ENCODE measurements around the gene CCDC9B.

Gene CCDC9B

DNA sequence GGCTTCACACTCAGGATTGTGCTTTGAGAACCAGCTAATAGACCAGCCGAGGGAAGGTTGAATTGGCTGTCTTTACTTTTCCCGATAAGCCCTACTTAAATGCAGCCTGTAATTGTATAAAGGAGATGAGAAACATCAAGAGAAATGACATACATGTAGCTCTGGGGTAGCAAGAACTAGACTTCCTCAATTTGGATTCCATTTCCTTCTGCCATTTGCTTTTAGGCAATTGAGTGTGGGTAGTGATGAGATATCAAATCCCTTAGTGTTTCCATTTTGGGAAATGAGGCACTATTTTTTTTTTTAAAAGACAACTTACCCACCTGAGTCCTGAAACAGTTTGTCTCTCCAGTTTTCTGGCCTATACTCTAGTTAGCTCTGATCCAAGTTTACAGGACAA, 15.0 kb downstream of the CCDC9B start:
- DNase-seq, result no peak

DNA sequence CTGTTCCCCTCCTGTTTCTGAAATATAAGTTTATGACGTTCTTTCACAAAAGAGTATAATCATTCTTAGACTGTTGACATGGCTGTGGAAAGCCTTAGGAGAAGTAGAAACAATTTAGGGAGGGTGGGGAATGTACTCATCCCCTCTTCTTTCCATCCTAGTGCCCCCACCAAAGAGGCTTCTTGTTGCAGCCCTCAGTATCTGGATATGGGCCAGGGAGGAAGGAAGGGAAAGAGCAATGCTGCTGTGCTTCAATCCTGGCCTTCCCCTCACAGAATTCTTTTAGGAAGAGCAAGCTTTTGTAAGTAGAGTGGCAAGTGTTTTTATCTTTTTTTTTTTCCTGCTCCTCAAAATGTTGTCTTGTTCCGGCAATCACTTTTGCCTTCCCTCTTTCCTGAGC, 15.6 kb downstream of the CCDC9B start:
- DNase-seq, result no peak

DNA sequence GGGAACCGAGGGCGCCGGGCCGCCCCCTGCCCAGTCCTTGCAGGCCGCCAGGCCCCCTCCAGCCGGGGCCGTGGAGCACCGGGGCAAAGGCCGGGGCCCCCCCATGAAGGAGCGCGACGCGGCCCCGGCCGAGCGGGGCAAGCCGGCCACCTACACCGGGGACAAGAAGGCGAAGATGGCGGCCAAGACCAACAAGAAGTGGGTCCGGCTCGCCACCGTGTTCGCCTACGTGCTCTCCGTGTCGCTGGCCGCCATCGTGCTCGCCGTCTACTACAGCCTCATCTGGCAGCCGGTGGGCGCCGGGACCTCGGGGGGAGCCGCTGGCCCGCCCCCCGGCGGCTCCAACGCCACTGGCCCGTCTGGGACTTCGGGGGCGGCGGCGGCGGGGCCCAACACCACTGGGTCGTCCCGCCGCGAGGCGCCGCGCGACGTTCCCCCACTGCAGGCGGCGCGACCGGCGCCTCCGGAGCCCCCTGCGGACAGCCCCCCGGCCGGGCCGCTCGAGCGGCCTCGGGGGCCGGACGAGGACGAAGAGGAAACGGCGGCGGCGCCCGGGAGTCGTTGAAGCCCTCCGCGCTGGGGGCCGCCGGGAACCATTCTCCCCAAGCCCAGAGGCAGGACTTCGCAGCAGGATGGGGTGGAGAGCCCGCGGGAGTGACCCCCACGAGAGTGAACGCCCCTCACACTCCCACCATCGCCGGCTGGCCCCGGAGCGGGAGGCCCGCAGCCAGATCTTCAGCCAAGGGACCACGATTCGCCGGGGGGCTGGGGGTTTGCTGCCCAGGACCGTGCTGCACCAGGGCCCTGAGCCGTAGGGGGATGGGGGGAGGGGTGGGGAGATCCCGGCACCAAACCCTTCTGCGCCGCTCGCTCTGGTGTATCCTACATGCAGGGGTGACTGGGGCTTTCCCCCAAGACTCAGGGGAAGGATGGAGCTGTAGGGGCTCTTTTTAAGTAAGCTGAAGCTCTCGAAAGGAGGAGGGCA, 16.5 kb downstream of the CCDC9B start:
- DNase-seq, result no peak

DNA sequence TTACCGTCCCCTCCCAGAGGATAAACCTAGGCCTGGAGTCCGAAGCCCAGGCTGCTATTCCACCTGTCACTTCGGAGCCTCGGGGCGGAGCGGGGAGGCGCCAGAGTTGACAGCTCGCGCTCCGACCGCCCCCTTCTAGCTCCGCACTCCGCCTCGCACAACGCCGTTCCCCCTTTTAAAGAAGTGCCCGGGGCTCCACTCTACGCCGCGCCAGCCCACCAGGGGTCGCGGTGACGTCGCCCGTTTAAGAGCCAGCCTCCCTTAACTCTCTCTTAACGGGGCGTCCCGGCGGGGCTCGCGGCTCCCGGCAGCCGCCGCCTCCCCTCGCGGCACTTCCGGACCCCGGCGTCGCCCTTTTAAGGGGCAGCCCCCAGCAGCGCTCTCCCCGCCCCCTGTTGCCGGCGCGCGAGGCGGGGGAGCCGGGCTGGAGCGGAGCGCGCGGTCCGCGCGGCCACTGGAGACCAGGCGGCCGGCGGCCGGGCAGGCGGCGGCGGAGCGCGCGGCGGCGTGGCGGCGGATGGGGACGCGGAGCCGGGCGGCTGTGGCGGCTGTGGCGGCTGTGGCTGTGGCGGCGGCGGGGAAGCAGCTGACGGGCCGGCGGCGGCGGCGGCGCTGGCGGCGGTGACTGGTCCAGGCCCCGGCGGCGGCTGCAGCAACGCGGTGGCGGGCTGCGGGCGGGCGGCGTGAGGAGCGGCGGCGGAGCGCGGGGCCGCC, 17.3 kb downstream of the CCDC9B start, which contains the start of gene INAFM2:
INAFM2 (plus strand) TSS at position 454 of the 714 bp plus-strand sequence. CDS start 364 bp downstream, outside the sequence.
- peak; percentile 82 for DNase-seq

DNA sequence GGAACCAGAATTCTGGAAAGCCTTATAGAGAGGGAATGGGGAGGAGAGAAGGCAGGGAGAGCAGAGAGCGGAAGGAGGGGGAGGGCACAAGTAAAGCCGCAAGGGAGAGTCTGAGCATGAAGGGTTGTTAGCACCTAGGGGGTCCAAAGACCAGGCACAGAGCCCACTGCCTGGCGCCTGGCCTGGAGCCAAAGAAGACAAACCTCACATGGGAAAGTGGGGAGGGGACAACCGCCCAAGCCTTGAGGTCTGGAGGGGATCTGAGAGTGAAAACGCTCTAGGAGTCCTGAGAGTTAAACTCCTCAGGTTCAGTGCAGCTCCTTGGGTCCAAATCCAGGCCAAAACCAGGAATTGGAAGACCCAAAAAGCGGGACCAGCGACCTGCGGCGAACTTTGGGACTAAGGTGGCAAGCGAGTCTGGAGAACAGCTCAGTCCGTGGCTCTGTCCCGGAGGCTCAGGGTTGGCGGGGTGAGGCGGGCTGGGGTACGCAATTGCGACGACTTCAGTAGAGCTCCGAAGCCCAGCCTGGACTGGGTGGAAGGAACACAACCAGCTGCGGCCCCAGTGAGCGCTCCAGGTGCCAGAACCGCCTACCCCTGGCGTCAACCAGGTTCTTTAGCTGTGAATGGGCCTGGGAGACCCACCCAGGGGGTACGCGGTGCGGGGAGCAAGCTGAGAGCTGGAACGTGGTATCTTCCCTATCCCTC, 18.1 kb downstream of the CCDC9B start:
- peak; percentile 56 for DNase-seq

DNA sequence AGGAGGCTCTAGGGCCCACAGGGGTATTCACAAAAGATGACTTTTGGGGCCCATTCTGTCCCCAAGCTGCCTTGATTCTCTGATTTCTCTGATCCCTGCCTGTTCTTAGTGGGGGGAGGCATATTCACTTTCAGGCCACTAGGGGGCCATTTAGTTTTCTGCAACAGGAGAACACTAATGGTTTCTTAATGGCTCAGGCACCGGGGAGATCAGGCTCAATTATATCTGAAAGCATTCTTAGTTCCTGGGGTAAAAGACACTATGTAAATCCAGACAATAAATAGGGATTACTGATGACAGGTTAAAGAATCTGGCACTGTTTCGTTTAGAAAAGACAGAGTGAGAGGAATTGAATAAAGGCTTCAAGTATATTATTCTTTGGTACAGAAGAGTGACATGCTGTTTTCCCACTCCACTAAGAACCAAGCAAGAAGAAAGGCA, 19.8 kb downstream of the CCDC9B start:
- DNase-seq, result peak; percentile 71

DNA sequence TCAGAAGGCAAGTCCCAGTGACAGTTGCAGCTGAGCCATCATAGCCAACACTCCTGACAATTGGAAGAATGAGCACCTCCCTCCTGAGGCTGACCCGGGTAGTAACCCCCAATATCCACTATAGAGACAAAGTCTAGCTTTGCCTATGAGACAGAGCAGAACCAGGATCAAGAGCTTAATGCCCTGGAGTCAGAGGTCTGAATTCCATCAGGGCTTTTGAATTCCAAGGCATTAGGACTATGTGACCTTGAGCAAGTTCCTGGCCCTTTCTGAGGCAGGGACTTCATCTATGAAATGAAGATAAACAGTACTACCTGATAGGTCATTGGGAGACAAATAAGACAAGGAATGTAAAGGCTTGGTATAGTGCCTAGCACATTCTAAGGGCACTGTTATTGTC, 20.3 kb downstream of the CCDC9B start:
- DNase-seq, result no peak

DNA sequence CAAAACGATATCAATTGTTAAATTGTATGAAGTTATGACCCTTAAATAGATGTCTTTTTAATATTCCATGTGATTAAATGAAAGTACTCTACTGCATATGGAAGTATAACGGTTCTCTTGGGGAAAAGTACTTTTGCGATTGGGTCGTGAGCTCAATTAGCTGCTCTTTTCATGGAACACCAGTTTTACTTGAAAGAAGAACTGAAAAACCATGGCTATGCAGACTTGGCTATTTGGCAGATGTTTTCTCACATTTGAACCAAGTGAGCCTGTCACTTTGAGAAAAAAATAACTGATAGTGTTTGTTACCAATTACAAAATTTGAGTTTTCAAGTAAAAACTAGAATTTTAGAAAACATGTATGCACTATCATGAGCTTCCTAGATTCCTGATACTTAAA, 23.2 kb downstream of the CCDC9B start:
- no peak for DNase-seq

DNA sequence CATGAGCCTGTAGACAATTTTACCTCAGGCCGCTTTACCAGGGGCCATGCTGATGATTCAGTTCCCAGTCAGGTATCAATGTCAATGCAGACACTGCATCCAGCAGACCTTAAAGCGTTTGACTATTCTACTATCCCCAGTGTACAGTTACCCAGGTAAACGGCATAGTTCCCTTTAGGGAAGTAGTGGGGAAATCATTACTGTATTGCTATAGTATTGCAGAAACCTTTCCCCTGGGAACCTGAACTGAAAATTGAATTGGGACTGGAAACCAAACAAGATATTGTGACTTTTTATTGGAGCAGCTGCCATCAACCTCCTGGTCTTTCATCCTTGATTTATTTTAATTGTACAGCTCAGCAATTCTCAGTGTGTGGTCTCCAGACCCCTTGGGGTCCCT, 23.8 kb downstream of the CCDC9B start:
- no peak for DNase-seq

DNA sequence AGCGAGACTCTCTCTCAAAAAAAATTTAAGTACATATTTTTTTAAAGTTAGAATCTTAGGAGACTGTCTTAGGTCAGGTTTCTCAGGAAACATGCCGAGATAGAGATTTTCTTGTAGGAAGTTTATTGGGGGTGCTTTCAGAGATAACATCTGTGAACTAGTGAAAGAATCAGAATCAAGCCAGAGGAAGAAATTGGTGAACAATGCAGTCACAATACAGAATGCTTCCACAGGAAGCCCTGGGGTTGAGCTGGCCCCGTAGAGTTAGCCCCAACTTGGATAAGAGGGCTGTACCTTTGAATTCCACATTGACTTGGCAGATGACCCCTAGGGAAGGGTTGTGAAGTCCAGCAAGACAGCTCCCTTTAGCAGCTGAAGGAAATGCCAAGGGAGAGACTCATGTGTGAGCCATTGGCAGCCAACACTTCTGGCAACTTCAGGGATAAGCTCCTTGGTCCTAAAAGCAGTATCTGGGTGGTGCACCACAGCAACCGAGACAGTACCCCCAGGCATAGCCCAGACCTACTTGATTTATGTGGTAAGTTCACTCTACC, 25.9 kb downstream of the CCDC9B start:
- no peak for DNase-seq

DNA sequence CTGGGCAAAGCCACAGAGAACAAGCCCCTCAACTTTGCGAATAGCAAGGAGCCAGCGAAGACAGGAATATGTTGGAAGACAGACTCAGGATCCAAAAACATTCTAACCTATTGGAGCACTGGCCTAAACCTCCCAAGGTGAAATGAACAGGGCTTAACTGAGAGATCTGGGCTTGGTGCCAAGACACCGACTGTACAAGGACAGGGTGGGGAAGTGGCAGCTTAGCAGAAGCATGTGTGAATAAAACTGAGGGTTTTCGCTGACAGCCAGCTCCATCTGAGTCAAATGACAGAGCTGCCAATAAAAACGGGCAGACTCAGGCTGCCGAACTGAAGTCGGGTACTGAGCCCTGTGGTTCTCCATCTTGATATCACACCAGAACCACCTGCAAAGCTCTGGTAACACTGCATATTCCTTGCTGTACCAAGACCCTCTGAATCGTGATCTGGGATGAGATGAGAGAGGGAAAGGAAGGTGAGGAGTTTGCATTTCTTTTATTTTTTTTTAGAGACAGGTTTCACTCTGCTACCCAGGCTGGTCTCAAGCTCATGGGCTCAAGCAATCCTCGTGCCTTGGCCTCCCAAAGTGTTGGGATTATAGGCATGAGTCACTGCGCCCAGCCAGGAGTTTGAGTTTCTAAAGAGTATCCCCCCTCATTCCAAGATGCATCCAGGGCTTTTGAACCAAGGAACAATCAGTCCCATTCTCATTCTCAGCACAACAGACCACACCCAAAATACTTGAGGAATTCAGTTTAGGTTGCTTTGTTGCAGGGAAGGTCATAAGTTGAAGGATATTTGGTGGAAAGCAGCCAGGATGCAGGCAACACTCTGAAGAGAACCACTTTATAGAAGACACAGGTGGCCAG, 27.0 kb downstream of the CCDC9B start:
- DNase-seq, result peak; percentile 42

DNA sequence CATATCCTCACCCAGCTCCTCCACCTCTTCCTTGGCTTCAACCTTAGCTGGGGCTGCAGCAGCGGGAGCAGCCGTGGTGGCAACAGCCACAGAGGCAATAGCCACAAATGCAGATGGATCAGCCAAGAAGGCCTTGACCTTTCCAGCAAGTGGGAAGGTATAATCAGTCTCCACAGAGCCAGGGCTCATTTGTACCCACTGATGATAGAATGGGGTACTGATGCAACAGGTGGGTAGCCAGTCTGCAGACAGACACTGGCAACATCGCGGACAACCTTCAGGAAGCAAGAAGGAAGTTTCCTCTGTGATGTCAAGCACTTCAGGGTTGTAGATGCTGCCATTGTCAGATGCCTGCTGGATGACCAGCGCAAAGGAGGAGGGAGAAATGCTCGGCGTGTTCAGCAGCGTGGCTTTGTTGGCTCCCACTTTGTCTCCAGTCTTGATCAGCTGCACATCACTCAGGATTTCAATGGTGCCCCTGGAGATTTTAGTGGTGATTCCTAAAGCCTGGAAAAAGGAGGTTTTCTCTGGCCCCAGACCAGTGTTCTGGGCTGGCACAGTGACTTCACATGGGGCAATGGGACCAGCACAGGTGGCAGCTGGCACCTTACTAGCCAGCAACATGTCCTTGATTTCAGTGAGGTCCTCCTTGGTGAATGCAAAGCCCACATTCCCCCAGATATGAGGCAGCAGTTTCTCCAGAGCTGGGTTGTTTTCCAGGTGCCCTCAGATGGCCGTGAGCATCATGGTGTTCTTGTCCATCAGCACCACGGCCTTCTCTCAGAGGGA, 28.2 kb downstream of the CCDC9B start:
- DNase-seq, result no peak

DNA sequence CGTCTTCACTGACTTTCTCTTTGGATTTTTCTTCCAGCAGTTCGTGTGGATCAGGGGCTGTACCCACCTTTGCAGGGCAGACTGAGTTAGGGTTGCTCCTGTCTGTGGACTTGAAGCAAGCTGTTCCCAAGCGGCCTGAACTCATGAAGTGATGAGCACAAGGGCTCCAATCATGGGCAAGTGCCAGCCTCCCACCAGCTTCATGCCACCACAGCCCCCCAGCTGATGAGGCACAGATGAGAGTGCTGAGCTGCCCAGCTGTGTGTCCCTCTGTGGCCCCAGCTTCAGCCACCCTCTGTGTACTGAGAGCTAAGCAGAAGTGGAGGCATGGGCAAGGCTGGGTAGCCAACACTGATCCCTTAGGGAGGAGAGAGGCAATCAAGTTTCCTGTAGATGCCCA, 29.7 kb downstream of the CCDC9B start:
- DNase-seq, result no peak

DNA sequence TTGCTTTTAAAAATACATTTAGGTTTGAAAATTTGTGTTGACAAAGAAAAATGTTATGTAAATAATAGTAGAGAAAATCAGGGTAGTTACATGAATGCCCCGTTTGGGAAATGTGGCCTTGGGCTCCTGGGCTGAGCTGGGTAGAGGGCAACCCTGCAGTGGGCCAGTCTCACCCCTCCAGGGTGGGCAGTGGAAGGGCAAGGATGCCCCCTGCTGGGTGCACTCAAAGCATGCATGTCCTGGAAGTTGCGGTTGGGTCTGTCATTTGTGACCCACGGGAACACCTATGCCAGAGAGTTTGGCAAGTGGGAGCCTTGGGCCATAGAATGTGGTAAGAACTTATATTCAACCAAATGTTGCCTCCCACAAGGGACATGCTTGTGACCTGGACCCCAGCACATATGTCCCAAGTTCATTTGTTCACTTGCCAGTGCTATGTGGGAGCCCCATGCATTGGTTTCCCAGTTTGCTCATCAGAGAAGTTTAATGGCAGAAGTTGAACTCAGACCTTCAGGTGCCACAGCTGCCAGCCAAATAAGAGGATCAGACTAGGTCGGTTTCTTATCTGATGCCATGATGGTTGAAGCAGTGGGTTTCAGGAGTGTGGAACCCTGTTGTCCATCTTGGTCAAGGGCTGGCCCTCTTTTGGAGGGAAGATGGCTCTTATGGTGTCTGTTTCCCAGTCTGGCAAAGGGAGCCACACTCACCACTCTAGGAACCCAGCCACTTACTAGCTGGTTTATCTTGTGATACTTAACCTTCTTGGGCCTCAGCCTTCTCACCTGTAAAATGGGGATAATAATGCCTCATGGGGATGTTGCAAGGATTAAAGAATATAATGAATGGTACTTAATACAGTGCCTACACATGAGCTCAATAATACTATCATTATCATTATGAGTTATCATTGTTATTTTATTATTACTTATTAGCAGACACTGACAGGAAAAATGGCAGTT, 30.5 kb downstream of the CCDC9B start:
- DNase-seq, result no peak

DNA sequence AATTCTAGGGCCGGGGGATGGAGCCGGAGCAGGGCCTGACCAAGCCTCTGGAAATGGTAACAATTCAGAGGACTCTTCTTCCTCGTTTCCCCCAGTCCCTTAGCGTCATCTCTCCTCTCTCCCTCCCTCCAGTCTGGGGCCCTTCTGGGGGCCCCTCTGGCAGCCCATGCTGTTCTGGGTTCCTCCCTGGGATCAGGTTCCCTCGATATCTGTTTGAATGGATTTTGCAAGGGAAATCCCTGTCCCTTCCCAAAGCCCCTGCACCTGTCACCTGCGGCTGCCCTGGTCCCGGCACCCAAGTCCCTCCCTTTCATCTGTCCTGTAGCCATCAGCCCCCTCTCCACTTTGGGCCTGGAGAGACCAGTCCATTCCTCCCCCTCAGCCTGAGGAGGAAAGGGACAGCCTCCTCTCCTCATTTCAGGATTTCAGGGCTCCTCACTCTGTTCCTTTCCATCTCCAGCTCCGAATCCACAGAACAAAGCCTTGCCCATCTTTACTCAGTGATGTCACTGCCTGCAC, 31.3 kb downstream of the CCDC9B start:
- no peak for DNase-seq

DNA sequence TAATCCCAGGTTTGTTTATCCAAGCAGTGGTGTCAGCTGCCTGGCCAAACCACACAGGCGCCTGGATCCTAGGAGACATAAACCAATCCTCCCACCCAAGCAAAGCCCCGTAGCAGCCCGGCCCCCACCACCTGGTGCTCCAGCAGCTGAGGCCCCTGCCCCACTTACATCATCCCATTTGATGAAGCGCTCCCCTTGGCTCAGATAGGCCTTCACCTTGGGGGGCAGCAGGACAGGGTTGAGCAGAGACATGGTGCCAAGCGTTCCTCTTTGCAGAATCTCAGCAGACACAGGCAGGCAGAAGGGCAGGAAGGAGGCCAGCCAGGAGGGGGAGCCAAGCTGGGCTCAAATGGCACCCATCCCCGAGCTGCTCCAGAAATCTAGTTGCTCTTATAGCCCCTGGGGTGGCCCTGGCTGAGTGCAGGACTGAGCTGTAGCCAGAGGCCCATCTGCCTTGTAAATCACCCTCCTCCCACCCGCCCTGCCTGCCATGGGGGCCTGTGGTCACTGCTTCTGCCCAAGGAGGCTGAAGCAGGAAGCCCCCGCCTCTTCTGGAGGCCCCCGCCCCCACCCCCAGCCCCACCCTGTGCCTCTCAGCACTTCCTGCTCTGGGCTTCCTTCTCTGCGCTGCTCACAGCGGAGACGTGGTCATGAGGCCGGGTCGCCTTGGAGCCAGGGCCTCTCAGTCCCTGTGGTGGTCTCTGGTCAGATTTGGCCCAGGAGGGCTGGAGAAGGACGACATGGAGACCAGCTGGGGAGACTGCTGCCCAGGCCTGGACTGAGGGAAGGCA, 33.1 kb downstream of the CCDC9B start, which contains the start of gene PLCB2:
PLCB2 (minus strand) TSS at position 515 of the 791 bp plus-strand sequence; CDS start at position 252, 263 bp downstream.
- DNase-seq, result peak; percentile 71

DNA sequence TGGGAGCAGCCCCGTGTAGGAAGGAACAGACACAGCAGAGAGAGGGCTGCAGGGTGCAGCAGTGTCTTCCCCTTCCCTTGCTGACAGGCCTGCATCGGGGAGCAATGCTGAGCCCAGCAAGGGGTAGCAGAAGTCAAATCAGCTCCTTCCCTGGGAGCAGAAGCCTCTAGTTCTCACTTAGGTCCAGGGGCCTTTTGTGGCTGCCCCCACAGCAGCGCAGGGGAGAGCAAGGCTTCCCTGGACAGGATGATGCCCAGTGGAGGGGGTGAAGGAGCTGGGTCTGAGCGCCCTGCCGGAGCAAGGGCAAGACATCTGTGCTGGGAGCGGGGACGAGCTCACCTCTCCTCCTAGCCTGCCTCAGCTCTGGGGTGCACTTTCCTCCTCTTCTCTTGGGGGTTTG, 33.8 kb downstream of the CCDC9B start:
- DNase-seq, result no peak

DNA sequence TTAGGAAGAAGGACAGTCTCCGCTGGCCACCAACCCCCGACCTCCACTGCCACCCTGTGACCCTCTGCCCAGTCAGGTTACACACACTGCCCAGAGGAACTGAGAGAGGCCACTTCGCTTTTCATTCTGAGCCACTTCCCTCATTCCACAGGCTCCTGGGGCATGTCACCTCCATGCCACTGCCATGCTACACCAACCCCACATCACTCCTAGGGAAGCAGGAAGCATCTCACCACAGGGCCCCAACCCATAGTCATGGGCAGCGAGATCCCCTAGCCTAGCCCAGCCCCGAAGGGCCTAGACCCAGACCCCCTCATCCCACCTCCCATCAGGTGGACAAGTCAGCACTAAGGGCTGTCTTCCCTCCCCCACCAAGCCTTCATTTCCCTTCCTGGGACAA, 34.4 kb downstream of the CCDC9B start:
- DNase-seq, result no peak

DNA sequence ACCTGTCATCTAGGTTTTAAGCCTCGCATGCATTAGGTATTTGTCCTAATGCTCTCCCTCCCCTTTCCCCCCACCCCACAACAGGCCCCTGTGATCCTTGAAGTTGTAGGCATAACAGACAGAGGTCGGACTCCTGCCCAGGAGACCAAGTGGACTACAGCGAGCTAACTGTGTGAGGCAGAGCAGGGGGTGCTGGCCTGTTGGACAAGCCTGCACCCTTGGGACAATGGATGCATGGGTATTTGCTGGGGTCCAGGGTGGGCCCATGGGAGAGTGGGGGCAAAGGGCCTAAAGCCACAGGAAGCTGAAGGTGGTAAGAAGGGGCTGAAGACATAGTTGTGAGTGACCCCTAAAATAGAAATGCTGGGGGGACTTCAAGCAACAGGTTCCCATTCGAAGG, 35.5 kb downstream of the CCDC9B start:
- no peak for DNase-seq

Data from NCI-H446 treated with DMSO at 0.1 percent for 48 hours (cell line).